ENCODE data around the gene RNLS. TPM values are rescaled to one million over a fixed set of nuclear protein-coding genes. Genes with fewer than 3 reads are reported as not detected.
A peak's percentile ranks its signal among the peaks of the same experiment; 100 is the strongest.

RNLS gene
- total RNA-seq, 1 donor from 2014 or later = 11.9 TPM

DNA sequence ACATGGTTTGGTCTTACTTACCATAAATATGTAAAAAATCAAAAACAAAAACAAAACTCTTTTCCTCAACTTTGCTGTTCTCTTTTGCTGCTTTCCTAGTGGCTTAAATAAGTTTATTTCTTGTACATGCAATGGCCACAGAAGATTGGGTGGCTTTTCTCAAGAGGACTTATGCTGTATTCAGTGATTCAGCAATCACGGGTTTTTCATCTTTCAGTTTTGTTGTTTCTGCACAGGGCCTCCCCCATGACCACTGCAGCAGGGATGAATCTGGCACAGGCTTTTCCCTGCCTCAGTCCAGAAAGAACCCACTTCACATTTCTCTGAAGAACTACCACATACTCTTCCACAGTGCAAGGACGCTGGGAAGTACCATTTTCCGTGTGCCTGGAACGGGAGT is 355.0 kb downstream of the RNLS start:
- DNase-seq = no peak

DNA sequence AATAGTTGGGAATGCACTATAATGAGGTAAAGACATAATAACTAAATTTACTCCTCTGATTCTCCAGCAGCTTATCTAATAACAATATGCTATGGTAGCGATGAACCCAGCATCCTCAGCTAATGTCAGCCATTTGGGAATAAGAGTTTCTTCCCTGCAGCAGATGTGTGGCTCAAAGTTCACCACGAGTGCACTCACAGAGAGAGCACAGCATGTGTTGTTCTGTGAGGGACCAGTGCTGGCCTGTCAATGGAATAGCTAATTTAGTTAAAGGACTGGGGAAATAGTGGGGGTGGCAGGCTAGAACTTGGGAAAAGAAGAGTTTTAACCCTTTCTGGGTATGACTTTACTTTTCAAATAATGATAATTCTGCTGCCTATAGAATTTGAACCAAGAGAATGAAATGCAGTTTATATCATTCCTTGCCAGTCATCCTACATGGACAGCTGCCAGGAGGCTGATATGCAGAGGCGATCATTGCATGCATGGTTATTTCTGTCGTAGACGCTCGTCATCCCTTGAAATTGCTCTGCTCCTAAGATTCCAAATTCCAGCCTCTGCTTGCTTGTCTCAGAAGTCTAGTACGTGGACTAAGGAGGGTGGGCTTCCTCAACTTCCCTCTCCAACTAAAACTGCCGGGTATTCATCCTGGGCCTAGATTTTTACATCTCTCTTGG is 355.6 kb downstream of the RNLS start:
- DNase-seq = peak; percentile 70

DNA sequence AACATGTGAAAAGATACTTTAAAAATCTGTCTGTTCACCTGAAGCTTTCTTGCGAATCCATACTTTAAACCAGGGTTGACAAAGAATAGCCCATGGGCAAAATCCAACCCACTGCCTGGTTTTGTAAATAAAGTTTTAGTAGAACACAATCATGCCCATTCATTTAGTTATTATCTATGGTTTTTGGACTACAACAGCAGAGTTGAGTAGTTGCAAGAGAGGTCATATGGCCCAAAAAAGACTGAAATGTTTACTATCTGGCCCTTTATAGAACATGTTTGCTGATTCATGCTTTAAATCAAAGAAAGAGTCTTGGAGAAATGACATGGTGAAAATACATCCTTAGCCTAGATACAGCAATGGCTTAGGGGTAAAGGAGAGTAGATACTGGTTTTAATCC is 356.2 kb downstream of the RNLS start:
- no peak for DNase-seq

DNA sequence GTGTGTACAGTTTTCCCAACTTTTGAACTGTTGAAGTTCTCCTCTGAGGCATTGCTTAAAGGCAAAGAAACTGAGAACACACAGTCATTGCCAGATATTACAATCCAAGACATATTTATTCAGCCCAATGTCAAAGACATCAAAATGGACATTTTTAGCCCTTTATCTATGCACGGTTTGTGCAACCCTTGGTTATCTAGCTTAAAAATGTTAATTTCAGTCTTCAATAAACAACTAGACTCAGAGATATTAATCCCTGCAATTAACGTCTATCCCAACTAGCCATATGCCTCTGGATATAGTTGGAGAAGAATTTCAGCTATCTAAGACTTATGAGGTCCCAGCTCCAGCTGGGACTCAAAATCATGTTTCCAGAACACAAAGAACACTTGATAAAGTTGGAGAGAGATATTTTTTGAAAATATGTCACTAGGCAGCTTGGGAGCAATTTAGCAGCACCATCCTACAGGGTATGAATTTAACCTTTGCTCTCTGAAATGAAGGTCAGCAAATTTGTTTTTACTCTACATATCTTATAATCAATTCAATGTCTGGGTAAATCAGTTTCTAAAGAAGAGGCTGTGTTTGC is 357.0 kb downstream of the RNLS start:
- no peak for DNase-seq

Small RNA genes within 50 kb of the gene (small RNA-seq; reads per million reads assigned to genes)
- gene AL353149.1 (ENCODE audit: low replicate concordance) (not detected), gene RF00019 (ENCODE audit: low replicate concordance) (not detected)

Other genes starting within 250 kb of the RNLS start
- 0.21 TPM for gene LIPJ, start 3.4 kb upstream of the RNLS start, total RNA-seq
- not detected for gene LIPF, start 81.1 kb upstream of the RNLS start, total RNA-seq
- gene LIPK, start 122.9 kb upstream of the RNLS start, total RNA-seq = 1.1 TPM
- gene LIPN, start 176.7 kb upstream of the RNLS start, total RNA-seq = not detected
- not detected for gene LIPM, start 219.4 kb upstream of the RNLS start, total RNA-seq

Data from tongue (tissue), 3 donors.